Fibroblast of lung (primary cell): Measurements from ENCODE around the gene SOX15. TPM values are rescaled to one million over a fixed set of nuclear protein-coding genes. Genes with fewer than 3 reads are reported as not detected.

Experiments
- DNase-seq, 2 donors: peaks; one replicate each; pipeline versions ENCODE4 v3.0.0 to v3.0.0-alpha.2; 2010; ENCODE audit warnings: low read depth in 2 of 2
- H2AFZ ChIP-seq: 2 replicates; pipeline ENCODE4 v1.5.1; 2012; ENCODE audit warnings: low read length, control low read depth, inconsistent platforms
- H3K27ac ChIP-seq: 2 replicates; pipeline ENCODE4 v1.5.1; 2011; ENCODE audit warnings: low read length, control low read depth; ENCODE audit not compliant: insufficient read depth
- H3K27me3 ChIP-seq: 2 replicates; pipeline ENCODE4 v1.5.1; 2011; ENCODE audit warnings: mild to moderate bottlenecking, low read length; ENCODE audit not compliant: control insufficient read depth, insufficient read depth
- H3K36me3 ChIP-seq: 2 replicates; pipeline ENCODE4 v1.5.1; 2011; ENCODE audit warnings: low read length; ENCODE audit not compliant: control insufficient read depth, insufficient read depth
- H3K4me1 ChIP-seq: 2 replicates; pipeline ENCODE4 v1.5.1; 2011; ENCODE audit warnings: low read length; ENCODE audit not compliant: control insufficient read depth, insufficient read depth; ENCODE audit errors: extremely low read depth
- H3K4me2 ChIP-seq: 2 replicates; pipeline ENCODE4 v1.5.1; 2011; ENCODE audit warnings: low read length, control low read depth; ENCODE audit not compliant: insufficient read depth; ENCODE audit errors: extremely low read depth
- H3K4me3 ChIP-seq, 4 experiments: fragments of 200-600 bp in 1 of 4; sonication (generic) in 1 of 4; replicated peaks in 1 of 4; 2 replicates each; pipeline ENCODE4 v1.5.1; 2011 to 2016; ENCODE audit warnings: low read length in 4 of 4, low read depth in 3 of 4, mild to moderate bottlenecking in 3 of 4, control low read depth in 2 of 4, inconsistent platforms in 1 of 4, mixed read lengths in 1 of 4; ENCODE audit not compliant: insufficient read depth in 1 of 4; ENCODE audit errors: control extremely low read depth in 1 of 4
- H3K79me2 ChIP-seq: 2 replicates; pipeline ENCODE4 v1.5.1; 2012; ENCODE audit warnings: mild to moderate bottlenecking, low read length, inconsistent platforms; ENCODE audit not compliant: control insufficient read depth, insufficient read depth
- H3K9ac ChIP-seq: 2 replicates; pipeline ENCODE4 v1.5.1; 2011; ENCODE audit warnings: mild to moderate bottlenecking, low read length, control low read depth; ENCODE audit not compliant: insufficient read depth
- H3K9me3 ChIP-seq: 2 replicates; pipeline ENCODE4 v1.5.1; 2012; ENCODE audit warnings: low read depth, low read length; ENCODE audit not compliant: control insufficient read depth, insufficient read depth
- H4K20me1 ChIP-seq: 2 replicates; pipeline ENCODE4 v1.5.1; 2011; ENCODE audit warnings: low read length; ENCODE audit not compliant: control insufficient read depth, insufficient read depth; ENCODE audit errors: extremely low read depth
- CTCF ChIP-seq, 2 donors: IDR thresholded peaks in 1 of 2; conservative IDR thresholded peaks in 1 of 2; 1 replicate in 1 of 2; 2 replicates in 1 of 2; pipeline ENCODE4 v1.5.1; 2011 to 2012; ENCODE audit warnings: low read length in 2 of 2, control low read depth in 1 of 2, inconsistent platforms in 1 of 2, low read depth in 1 of 2, mild to moderate bottlenecking in 1 of 2
- EZH2 ChIP-seq: IDR thresholded peaks from 2 replicates; pipeline ENCODE4 v1.5.1; 2012; ENCODE audit warnings: low read length, control low read depth, mild to moderate bottlenecking; ENCODE audit errors: missing control alignments
- polyA plus RNA-seq, 2 donors: library from polyadenylated mRNA; depleted of rRNA in 1 of 2; stranded (reverse) in 1 of 2; unstranded in 1 of 2; fragments of >200 nt; gene quantifications; 2 replicates each; pipeline ENCODE4 v1.2.1, GENCODE V29; 2011 to 2012; ENCODE audit warnings: missing spikeins in 1 of 2
- total RNA-seq: library from RNA; depleted of rRNA; stranded (reverse); fragments of >200 nt; gene quantifications from 2 replicates; pipeline ENCODE4 v1.2.1, GENCODE V29; 2014

Gene SOX15
- total and polyA plus RNA-seq, 2 donors (not counting 1 experiment from before 2014, with no cell fraction given): 0.36 to 0.50 TPM

GRCh38 chr17:7629939-7630571, 40.2 kb upstream of the SOX15 start, which contains the start of gene SHBG:
SHBG (plus strand) TSS chr17:7630135; CDS start chr17:7630173, 38 bp downstream.
- Histone ChIP-seq H3K9me3 (no peaks in the 10 kb centered on the region), H3K4me1 (peaks cover 5% of the 10 kb centered on the region), H3K4me3 (no peak within 1 kb of the TSS), H2AFZ (no peak within 1 kb of the TSS), H3K9ac (no peak within 1 kb of the TSS), H3K27ac (no peak within 1 kb of the TSS), H3K36me3 (no peaks in the 10 kb centered on the region), H3K79me2 (peaks cover 8% of the 10 kb centered on the region), H3K4me2 (no peak within 1 kb of the TSS), H3K27me3 (no peaks in the 10 kb centered on the region), H4K20me1 (no peaks in the 10 kb centered on the region)
- TF ChIP-seq EZH2 (no peak), CTCF (conservative IDR thresholded peaks at IDR 0.05 in 1 of 2, IDR thresholded peaks at IDR 0.05 in 1 of 2; ENCODE audit: low read depth in 1 of 2, low read length in 2 of 2) (no peak)
- no peak for DNase-seq

DNA sequence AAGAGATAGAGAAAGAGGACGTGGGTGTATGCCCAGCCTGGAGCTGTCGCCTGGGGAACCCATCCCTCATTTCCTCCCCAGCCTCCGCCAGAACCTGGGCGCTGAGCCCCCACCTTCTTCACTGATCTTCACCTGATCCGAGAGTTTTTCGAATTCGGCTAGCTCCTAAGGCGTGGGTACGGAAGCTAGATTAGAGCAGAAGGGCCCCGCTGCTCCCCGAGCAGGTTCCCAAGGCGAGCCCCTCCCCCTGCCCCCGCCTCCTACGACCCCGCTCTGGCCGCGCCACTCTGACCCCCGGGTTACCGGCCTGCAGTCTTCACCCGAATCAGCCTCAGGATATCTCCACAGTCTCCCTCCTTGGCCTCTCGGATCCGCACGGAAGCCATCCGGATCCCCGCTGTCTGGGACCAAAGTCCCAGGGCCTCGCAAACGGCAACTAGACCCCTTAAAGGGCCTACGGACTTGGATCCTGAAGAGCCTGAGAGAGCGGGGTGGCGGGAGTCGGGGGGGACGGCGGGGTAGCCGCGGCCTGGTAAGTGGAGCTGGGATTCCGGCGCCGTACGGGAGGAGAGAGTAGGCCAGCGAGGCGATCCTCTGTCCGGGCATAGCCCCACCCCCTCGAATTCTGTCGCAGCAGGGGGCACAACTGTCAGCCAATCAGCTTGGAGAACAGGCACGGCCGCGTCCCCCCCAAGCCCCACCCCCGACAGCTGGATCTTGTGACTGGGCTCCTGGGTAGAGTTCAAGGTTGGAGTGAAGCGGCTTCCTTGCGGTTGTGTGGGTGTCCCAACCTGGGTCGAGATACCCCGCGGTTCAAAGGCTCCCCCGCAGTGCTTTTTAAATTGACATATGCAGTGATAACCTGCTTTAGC, 37.6 kb upstream of the SOX15 start, which contains the start of gene SAT2:
TSS of gene SAT2 (minus strand) at position 572 of the 872 bp plus-strand sequence. CDS start at position 386, 186 bp downstream.
- Histone ChIP-seq H3K4me3 (peak within 1 kb of the TSS; percentile 62 to 86 (median 76)), H3K9me3 (no peaks in the 10 kb centered on the region), H2AFZ (peak within 1 kb of the TSS; percentile 43), H3K36me3 (no peaks in the 10 kb centered on the region), H3K4me1 (peaks cover 5% of the 10 kb centered on the region), H3K9ac (peak within 1 kb of the TSS; percentile 89), H4K20me1 (no peaks in the 10 kb centered on the region), H3K79me2 (peaks cover 8% of the 10 kb centered on the region), H3K4me2 (peak within 1 kb of the TSS; percentile 95), H3K27me3 (no peaks in the 10 kb centered on the region), H3K27ac (peak within 1 kb of the TSS; percentile 83)
- no peak for TF ChIP-seq EZH2
- no peak for TF ChIP-seq CTCF (conservative IDR thresholded peaks at IDR 0.05 in 1 of 2, IDR thresholded peaks at IDR 0.05 in 1 of 2; ENCODE audit: low read depth in 1 of 2, low read length in 2 of 2)
- peak; percentile 90 to 95 for DNase-seq

- H3K36me3 ChIP-seq: no peaks in the 10 kb centered on the region
- peak overlapping the region; percentile 89 for H3K9ac ChIP-seq
- H3K4me2 ChIP-seq: peak overlapping the region; percentile 95
- TF ChIP-seq EZH2 (no peak), CTCF (conservative IDR thresholded peaks at IDR 0.05 in 1 of 2, IDR thresholded peaks at IDR 0.05 in 1 of 2; ENCODE audit: low read depth in 1 of 2, low read length in 2 of 2) (no peak)
- peak overlapping the region; percentile 62 to 86 (median 76) for H3K4me3 ChIP-seq
- H3K27me3 ChIP-seq: no peaks in the 10 kb centered on the region
- H3K27ac ChIP-seq: peak overlapping the region; percentile 83
- peak in 1 of 2 donors; percentile 10 for DNase-seq
- H2AFZ ChIP-seq: no peak overlapping the region
- peaks cover 5% of the 10 kb centered on the region for H3K4me1 ChIP-seq
- H3K9me3 ChIP-seq: no peaks in the 10 kb centered on the region
- H4K20me1 ChIP-seq: no peaks in the 10 kb centered on the region
- peaks cover 8% of the 10 kb centered on the region for H3K79me2 ChIP-seq
These were observed 37.0 kb upstream of the SOX15 start for GRCh38 chr17:7626956-7627249.
